Right atrium auricular region (tissue), 2 donors: Measurements from ENCODE around the gene MTMR3. TPM values are rescaled to one million over a fixed set of nuclear protein-coding genes. Genes with fewer than 3 reads are reported as not detected.
"Not testable (repeated sequence)": the region's sequence is repeated elsewhere in the genome, so short reads cannot be mapped to it uniquely, and the experiment has no call there.

Source experiments
- DNase-seq: peaks from one replicate; pipeline ENCODE4 v3.0.0-alpha.2; 2019; ENCODE audit warnings: low spot score
- H3K27ac ChIP-seq, 2 donors: fragments of 200-600 bp; sonication (generic); 1 replicate in 1 of 2; 2 replicates in 1 of 2; pipeline ENCODE4 v1.5.1; 2016 to 2019
- H3K27me3 ChIP-seq, 2 donors: fragments of 200-600 bp; sonication (generic); one replicate each; pipeline versions ENCODE4 v1.5.1 to v1.6.0; 2017 to 2019
- H3K36me3 ChIP-seq: fragments of 200-600 bp; sonication (generic); one replicate; pipeline ENCODE4 v1.5.1; 2016
- H3K4me1 ChIP-seq, 2 donors: fragments of 200-600 bp; sonication (generic); one replicate each; pipeline versions ENCODE4 v1.5.1 to v1.6.0; 2017 to 2019
- H3K4me3 ChIP-seq, 2 donors: fragments of 200-600 bp; sonication (generic); 1 replicate in 1 of 2; 2 replicates in 1 of 2; pipeline ENCODE4 v1.5.1; 2017 to 2019; ENCODE audit warnings: mild to moderate bottlenecking in 1 of 2, moderate library complexity in 1 of 2
- H3K9me3 ChIP-seq, 2 donors: fragments of 200-600 bp; sonication (generic); one replicate each; pipeline ENCODE4 v1.5.1; 2019
- total RNA-seq, 2 donors: library from RNA; depleted of rRNA; stranded (reverse); fragments of >200 nt; gene quantifications; one replicate each; pipeline ENCODE4 v1.1.0, GENCODE V29; 2016
- TF ChIP-seq, protein P1 (sequence below), 2 donors: fragments of 200-600 bp; sonication (generic); IDR thresholded peaks; one replicate each; pipeline ENCODE4 v1.5.1; 2019; ENCODE audit warnings: antibody characterized with exemption in 2 of 2

MTMR3 gene
- total RNA-seq: 10 to 100 TPM; 27.2 to 38.1 TPM

- TF ChIP-seq, protein P1, sequence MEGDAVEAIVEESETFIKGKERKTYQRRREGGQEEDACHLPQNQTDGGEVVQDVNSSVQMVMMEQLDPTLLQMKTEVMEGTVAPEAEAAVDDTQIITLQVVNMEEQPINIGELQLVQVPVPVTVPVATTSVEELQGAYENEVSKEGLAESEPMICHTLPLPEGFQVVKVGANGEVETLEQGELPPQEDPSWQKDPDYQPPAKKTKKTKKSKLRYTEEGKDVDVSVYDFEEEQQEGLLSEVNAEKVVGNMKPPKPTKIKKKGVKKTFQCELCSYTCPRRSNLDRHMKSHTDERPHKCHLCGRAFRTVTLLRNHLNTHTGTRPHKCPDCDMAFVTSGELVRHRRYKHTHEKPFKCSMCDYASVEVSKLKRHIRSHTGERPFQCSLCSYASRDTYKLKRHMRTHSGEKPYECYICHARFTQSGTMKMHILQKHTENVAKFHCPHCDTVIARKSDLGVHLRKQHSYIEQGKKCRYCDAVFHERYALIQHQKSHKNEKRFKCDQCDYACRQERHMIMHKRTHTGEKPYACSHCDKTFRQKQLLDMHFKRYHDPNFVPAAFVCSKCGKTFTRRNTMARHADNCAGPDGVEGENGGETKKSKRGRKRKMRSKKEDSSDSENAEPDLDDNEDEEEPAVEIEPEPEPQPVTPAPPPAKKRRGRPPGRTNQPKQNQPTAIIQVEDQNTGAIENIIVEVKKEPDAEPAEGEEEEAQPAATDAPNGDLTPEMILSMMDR (IDR thresholded peaks at IDR 0.05): peak; percentile 59 to 82
- Histone ChIP-seq H3K27me3 (no peaks in the 10 kb centered on the region), H3K9me3 (no peaks in the 10 kb centered on the region), H3K27ac (peak within 1 kb of the TSS; percentile 97 to 99), H3K36me3 (no peaks in the 10 kb centered on the region), H3K4me3 (peak within 1 kb of the TSS; percentile 89 to 97), H3K4me1 (peaks cover 0 to 44% of the 10 kb centered on the region in 2 donors)
- peak; percentile 93 for DNase-seq
These were observed at the start of gene MTMR3 for GRCh38 chr22:29883045-29883774. Gene MTMR3, plus strand, starts transcription at chr22:29883174. Its CDS starts 87,886 bp downstream, at chr22:29971060.

DNA sequence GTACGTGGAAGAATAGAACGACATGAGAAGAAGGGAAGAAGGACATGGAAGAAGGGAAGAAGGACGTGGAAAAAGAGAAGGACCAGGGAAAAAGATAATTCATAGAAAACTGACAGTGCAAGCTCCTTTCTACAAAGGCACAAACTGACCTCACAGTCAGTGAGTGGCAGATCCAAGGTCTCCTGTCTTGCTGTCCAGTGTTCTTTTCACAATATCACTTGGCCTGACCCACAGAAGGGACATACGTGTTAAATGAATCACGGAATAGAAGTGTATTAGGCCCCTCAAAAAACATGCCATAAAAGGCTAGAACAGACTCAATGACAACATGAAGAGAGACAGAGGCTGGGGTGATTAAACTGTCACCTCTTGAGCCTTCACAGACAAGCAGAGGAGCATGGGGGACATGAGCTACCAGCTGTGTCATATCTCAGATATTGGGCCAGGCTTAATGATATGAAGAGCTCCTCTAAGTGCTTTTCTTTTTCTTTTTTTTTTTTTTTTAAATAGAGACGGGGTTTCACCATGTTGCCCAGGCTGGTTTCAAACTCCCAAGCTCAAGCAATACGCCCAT lies 49.5 kb upstream of the MTMR3 start:
- H3K4me3 ChIP-seq: no peak overlapping the region
- TF ChIP-seq, protein P1 (IDR thresholded peaks at IDR 0.05): no peak
- H3K27ac ChIP-seq: peak overlapping the region; percentile 53 to 89
- H3K9me3 ChIP-seq: no peaks in the 10 kb centered on the region
- H3K36me3 ChIP-seq: peaks cover 11% of the 10 kb centered on the region
- DNase-seq: no peak
- no peaks in the 10 kb centered on the region for H3K27me3 ChIP-seq
- peaks cover 0 to 61% of the 10 kb centered on the region in 2 donors for H3K4me1 ChIP-seq

- no peak overlapping the region for H3K4me3 ChIP-seq
- TF ChIP-seq, protein P1 (IDR thresholded peaks at IDR 0.05): no peak
- no peak for DNase-seq
- H3K36me3 ChIP-seq: peaks cover 11% of the 10 kb centered on the region
- peak overlapping the region; percentile 53 to 89 for H3K27ac ChIP-seq
- no peaks in the 10 kb centered on the region for H3K9me3 ChIP-seq
- H3K4me1 ChIP-seq: peaks cover 0 to 64% of the 10 kb centered on the region in 2 donors
- H3K27me3 ChIP-seq: no peaks in the 10 kb centered on the region
These were observed 48.9 kb upstream of the MTMR3 start for GRCh38 chr22:29834046-29834445.

- Histone ChIP-seq H3K4me1 (peaks cover 0 to 48% of the 10 kb centered on the region in 2 donors), H3K4me3 (peak overlapping the region in 1 of 2 donors; percentile 92)
- not testable (repeated sequence) for H3K27me3 ChIP-seq, H3K36me3 ChIP-seq, DNase-seq, H3K27ac ChIP-seq, H3K9me3 ChIP-seq
These were observed 46.1 kb upstream of the MTMR3 start for GRCh38 chr22:29836791-29837370.

DNA sequence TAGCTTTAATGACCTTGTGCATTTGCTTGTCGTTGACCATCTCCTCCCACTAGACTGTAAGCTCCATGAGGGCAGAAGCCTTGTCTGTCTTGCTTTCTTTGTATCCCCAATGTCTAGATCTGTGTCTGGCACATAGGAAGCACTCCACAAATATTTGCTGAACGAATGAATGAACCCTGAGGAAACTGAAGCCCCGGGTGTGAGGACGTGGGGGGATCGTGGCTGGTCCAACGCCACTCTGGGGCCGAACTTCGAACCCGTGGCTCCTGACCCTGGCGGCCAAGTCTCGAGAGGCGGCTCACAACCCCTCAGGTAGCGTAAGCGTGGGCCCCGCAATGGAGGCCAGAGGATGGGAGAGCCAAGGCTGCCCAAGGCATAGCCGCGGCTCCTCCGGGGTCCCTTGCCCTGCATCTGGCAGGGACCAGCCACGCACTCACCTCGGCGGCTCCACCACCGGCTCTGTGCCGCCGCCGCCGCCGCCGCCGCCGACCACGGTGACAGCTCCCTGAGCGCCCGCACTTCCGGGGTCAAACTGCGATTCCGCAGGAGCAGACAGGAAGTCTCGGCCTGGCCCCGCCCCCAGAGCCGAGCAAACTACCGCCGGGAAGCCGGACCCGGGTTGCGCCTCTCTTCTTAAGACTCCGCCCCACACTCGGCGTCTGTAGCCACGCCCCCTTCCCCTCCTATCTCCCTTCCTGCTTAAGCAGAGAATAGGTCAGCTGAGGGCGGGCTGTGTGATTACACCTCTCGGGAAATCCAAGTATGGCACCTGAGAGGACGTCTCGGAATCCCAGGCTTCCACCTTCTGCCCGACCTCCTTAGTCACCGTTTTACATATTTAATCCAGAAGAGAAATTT lies 45.0 kb upstream of the MTMR3 start, which contains the start of gene ASCC2:
Gene ASCC2 (minus strand): TSS at position 534 of the 858 bp plus-strand sequence. CDS start 5,949 bp downstream, outside the sequence.
- peak within 1 kb of the TSS; percentile 92 to 95 for H3K4me3 ChIP-seq
- H3K27me3 ChIP-seq: no peaks in the 10 kb centered on the region
- H3K9me3 ChIP-seq: no peaks in the 10 kb centered on the region
- H3K36me3 ChIP-seq: no peaks in the 10 kb centered on the region
- peaks cover 0 to 42% of the 10 kb centered on the region in 2 donors for H3K4me1 ChIP-seq
- peak; percentile 100 for DNase-seq
- TF ChIP-seq, protein P1 (IDR thresholded peaks at IDR 0.05): no peak
- peak within 1 kb of the TSS; percentile 85 to 93 for H3K27ac ChIP-seq
